ENCODE results near the gene RCN2. TPM values are rescaled to one million over a fixed set of nuclear protein-coding genes. Genes with fewer than 3 reads are reported as not detected.

RCN2 gene
- total RNA-seq, 2 donors from 2014 or later: 51.4 to 66.9 TPM

- DNase-seq (ENCODE audit: low spot score) (no peak), ATAC-seq (ENCODE audit: insufficient number of reproducible peaks, low FRiP score, low read depth) (no peak)
- no peaks in the 10 kb centered on the region for H3K4me1 ChIP-seq (ENCODE audit: control insufficient read depth in 1 of 2, low read depth in 2 of 2)
- H3K36me3 ChIP-seq: no peaks in the 10 kb centered on the region
- H3K27me3 ChIP-seq (replicated peaks; ENCODE audit: insufficient read depth): no peaks in the 10 kb centered on the region
- H3K27ac ChIP-seq: no peak overlapping the region
- no peaks in the 10 kb centered on the region for H3K9me3 ChIP-seq
- no peak for TF ChIP-seq CTCF (IDR thresholded peaks at IDR 0.05)
- H3K4me3 ChIP-seq: no peak overlapping the region
Observed at GRCh38 chr15:76912430-76912829, 19.1 kb upstream of the RCN2 start.

GRCh38 chr15:76913737-76914136, 17.8 kb upstream of the RCN2 start:
- H3K27ac ChIP-seq: no peak overlapping the region
- no peak for DNase-seq (ENCODE audit: low spot score)
- H3K27me3 ChIP-seq (replicated peaks; ENCODE audit: insufficient read depth): no peaks in the 10 kb centered on the region
- ATAC-seq (ENCODE audit: insufficient number of reproducible peaks, low FRiP score, low read depth): no peak
- no peaks in the 10 kb centered on the region for H3K36me3 ChIP-seq
- H3K9me3 ChIP-seq: no peaks in the 10 kb centered on the region
- no peak for TF ChIP-seq CTCF (IDR thresholded peaks at IDR 0.05)
- no peaks in the 10 kb centered on the region for H3K4me1 ChIP-seq (ENCODE audit: control insufficient read depth in 1 of 2, low read depth in 2 of 2)
- H3K4me3 ChIP-seq: no peak overlapping the region

GRCh38 chr15:76916369-76916768, 15.2 kb upstream of the RCN2 start:
- Histone ChIP-seq H3K36me3 (no peaks in the 10 kb centered on the region), H3K9me3 (no peaks in the 10 kb centered on the region), H3K4me3 (no peak overlapping the region), H3K27ac (no peak overlapping the region), H3K4me1 (ENCODE audit: control insufficient read depth in 1 of 2, low read depth in 2 of 2) (no peaks in the 10 kb centered on the region), H3K27me3 (replicated peaks; ENCODE audit: insufficient read depth) (no peaks in the 10 kb centered on the region)
- DNase-seq (ENCODE audit: low spot score) (no peak), ATAC-seq (ENCODE audit: insufficient number of reproducible peaks, low FRiP score, low read depth) (no peak)
- TF ChIP-seq CTCF (IDR thresholded peaks at IDR 0.05): no peak

GRCh38 chr15:76928201-76928600, 3.3 kb upstream of the RCN2 start:
- ATAC-seq (ENCODE audit: insufficient number of reproducible peaks, low FRiP score, low read depth) (no peak), DNase-seq (ENCODE audit: low spot score) (no peak)
- Histone ChIP-seq H3K9me3 (no peaks in the 10 kb centered on the region), H3K4me1 (ENCODE audit: control insufficient read depth in 1 of 2, low read depth in 2 of 2) (peaks cover 5 to 16% of the 10 kb centered on the region in 2 donors), H3K27me3 (replicated peaks; ENCODE audit: insufficient read depth) (no peaks in the 10 kb centered on the region), H3K4me3 (no peak overlapping the region), H3K27ac (no peak overlapping the region), H3K36me3 (no peaks in the 10 kb centered on the region)
- no peak for TF ChIP-seq CTCF (IDR thresholded peaks at IDR 0.05)

GRCh38 chr15:76929011-76929760, 2.4 kb upstream of the RCN2 start:
- Histone ChIP-seq H3K36me3 (peaks cover 4% of the 10 kb centered on the region), H3K9me3 (no peaks in the 10 kb centered on the region), H3K27me3 (replicated peaks; ENCODE audit: insufficient read depth) (no peaks in the 10 kb centered on the region), H3K27ac (no peak overlapping the region), H3K4me1 (ENCODE audit: control insufficient read depth in 1 of 2, low read depth in 2 of 2) (peaks cover 5 to 23% of the 10 kb centered on the region in 2 donors), H3K4me3 (no peak overlapping the region)
- ATAC-seq (ENCODE audit: insufficient number of reproducible peaks, low FRiP score, low read depth): no peak
- no peak for DNase-seq (ENCODE audit: low spot score)
- TF ChIP-seq CTCF (IDR thresholded peaks at IDR 0.05): no peak
